ENCODE data around the gene RAI1.
A peak's percentile ranks its signal among the peaks of the same experiment; 100 is the strongest.
"Not testable (repeated sequence)": the region's sequence is repeated elsewhere in the genome, so short reads cannot be mapped to it uniquely, and the experiment has no call there.

Gene RAI1

GRCh38 chr17:17800504-17801021 lies 119.3 kb downstream of the RAI1 start:
- no peak for DNase-seq (ENCODE audit: low spot score)

- DNase-seq (ENCODE audit: low spot score): no peak
Observed at GRCh38 chr17:17801800-17802481, 120.7 kb downstream of the RAI1 start.

GRCh38 chr17:17804007-17804406 lies 122.7 kb downstream of the RAI1 start:
- DNase-seq (ENCODE audit: low spot score): no peak

GRCh38 chr17:17805575-17805974 lies 124.3 kb downstream of the RAI1 start:
- no peak for DNase-seq (ENCODE audit: low spot score)

- DNase-seq (ENCODE audit: low spot score): no peak
Observed at GRCh38 chr17:17806035-17806434, 124.8 kb downstream of the RAI1 start.

- DNase-seq (ENCODE audit: low spot score): no peak
Observed at GRCh38 chr17:17806611-17807274, 125.5 kb downstream of the RAI1 start.

- DNase-seq (ENCODE audit: low spot score): no peak
Observed at GRCh38 chr17:17807440-17807839, 126.2 kb downstream of the RAI1 start.

GRCh38 chr17:17808200-17808599 lies 126.9 kb downstream of the RAI1 start:
- DNase-seq (ENCODE audit: low spot score): not testable (repeated sequence)

GRCh38 chr17:17808706-17809432 lies 127.6 kb downstream of the RAI1 start:
- no peak for DNase-seq (ENCODE audit: low spot score)

GRCh38 chr17:17809531-17810083 lies 128.3 kb downstream of the RAI1 start:
- DNase-seq (ENCODE audit: low spot score): no peak

GRCh38 chr17:17810084-17810894 lies 129.0 kb downstream of the RAI1 start:
- DNase-seq (ENCODE audit: low spot score): no peak

GRCh38 chr17:17810895-17811248 lies 129.6 kb downstream of the RAI1 start:
- no peak for DNase-seq (ENCODE audit: low spot score)

GRCh38 chr17:17811381-17812210 lies 130.3 kb downstream of the RAI1 start:
- DNase-seq (ENCODE audit: low spot score): no peak

GRCh38 chr17:17812211-17813054 lies 131.2 kb downstream of the RAI1 start:
- peak; percentile 63 for DNase-seq (ENCODE audit: low spot score)

- no peak for DNase-seq (ENCODE audit: low spot score)
Observed at GRCh38 chr17:17813055-17813724, 131.9 kb downstream of the RAI1 start.

GRCh38 chr17:17813725-17814095 lies 132.5 kb downstream of the RAI1 start:
- no peak for DNase-seq (ENCODE audit: low spot score)

GRCh38 chr17:17814162-17815061 lies 133.2 kb downstream of the RAI1 start:
- no peak for DNase-seq (ENCODE audit: low spot score)

- no peak for DNase-seq (ENCODE audit: low spot score)
Observed at GRCh38 chr17:17815062-17815406, 133.8 kb downstream of the RAI1 start.
